GM21390 (cell line): Measurements from ENCODE around the gene SLC23A1.
"Not testable (repeated sequence)": the region's sequence is repeated elsewhere in the genome, so short reads cannot be mapped to it uniquely, and the experiment has no call there.

Experiments
- ATAC-seq: cut with Tn5 transposase; IDR thresholded peaks from one replicate; pipeline ENCODE4 v1.9.1; 2021; ENCODE audit not compliant: unreplicated experiment

Gene SLC23A1

DNA sequence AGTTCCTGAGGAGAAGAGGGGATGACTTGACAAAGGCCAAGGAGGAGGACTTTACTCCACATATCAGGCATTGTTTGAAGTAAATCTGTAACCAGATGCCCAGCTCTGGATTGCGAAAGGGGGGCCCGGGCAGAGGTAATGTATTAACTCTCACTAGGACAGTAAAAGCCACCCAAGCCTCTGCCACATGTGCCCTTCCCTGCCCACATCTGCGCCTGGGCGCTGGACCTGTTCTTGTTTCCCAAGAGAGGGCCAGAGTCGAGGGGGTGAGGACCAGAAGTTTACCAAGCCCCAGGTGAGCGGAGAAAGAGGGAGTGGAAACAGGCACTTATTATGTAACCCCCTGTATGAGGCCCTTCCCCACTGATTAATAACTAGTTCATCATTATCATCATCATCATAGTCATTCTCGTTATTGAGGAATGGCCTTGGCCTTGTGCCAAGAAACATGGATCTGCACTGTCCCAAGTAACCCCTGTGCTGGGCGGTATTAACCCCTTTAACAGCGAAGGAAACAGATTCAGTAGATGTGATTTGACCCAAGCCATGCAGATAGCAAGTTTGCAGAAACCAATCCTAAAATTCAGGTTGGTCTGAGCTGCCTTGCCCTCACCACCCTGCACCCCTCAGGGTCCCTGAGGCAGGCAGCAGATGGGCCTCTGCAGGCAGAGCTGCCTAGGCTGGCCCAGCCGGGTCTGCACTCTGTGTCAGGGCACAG lies at the start of gene SLC23A1:
Gene SLC23A1, minus strand, starts transcription at position 23 of the 718 bp plus-strand sequence. CDS start 44 bp downstream, outside the sequence.
- ATAC-seq: no peak

DNA sequence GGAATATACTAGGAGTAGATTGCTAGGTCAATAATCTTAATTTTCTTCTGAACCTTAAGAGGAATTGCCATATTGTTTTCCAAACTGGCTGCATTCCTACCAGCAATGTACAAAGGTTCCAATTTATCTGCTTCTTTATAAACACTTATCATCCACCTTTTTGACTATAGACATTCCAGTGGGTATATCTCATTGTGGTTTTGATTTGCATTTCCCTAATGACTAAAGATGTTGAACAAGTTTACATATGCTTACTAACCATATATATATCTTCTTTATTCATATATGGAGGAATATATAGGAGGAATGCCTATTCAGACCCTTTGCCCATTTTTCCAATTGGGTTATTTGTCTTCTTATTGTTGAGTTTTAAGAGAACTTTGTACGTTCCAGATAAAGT lies 48.6 kb upstream of the SLC23A1 start:
- ATAC-seq: no peak

DNA sequence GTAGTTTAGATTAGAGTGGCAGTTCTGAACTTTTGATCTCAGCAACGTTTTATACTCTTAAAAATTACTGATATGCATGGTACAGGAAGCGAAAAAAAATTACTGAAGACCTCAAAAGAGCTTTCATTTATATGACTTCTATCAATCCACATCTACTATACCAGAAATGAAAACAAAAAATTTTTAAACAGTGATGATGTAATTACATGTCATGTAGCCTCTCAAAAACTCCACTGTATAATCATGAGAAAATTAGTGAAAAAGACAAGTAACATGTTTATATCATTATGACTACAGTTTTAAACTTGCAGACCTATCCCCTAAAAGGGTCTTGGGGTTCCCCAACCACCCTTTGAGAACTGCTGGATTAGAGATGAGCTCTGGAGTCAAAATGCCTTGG lies 46.9 kb upstream of the SLC23A1 start:
- ATAC-seq: no peak

DNA sequence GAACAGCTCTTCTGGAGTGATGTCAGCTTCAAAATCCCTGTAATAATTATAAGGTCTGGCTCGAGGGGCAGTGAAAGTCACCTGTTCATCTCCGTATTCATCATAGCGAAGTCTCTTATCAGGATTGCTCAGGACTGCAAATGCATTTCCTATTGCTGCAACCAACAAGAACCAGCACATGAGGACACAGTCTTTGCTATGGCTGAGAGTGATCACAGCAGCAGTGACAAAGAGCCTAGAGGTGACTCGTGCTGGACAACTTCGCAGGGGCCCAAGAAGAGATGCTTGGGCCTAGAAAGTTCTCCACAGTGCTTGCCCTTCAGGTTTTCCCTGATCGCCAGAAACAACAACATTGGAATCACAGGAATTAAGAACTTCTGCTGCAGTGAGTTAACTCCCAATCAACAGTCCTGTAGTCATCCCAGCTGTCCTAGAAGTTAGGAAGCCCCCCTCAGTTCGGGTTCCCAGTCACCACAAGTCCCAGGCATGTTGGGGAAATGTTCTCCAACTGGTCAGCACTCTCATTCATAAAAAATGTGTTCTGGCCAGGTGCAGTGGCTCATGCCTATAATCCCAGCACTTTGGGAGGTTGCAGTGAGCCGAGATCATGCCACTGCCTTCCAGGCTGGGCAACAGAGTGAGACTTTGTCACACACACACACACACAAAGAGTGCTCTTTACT lies 43.2 kb upstream of the SLC23A1 start:
- no peak for ATAC-seq

GRCh38 chr5:139425497-139425896 lies 42.4 kb upstream of the SLC23A1 start:
- ATAC-seq: no peak

DNA sequence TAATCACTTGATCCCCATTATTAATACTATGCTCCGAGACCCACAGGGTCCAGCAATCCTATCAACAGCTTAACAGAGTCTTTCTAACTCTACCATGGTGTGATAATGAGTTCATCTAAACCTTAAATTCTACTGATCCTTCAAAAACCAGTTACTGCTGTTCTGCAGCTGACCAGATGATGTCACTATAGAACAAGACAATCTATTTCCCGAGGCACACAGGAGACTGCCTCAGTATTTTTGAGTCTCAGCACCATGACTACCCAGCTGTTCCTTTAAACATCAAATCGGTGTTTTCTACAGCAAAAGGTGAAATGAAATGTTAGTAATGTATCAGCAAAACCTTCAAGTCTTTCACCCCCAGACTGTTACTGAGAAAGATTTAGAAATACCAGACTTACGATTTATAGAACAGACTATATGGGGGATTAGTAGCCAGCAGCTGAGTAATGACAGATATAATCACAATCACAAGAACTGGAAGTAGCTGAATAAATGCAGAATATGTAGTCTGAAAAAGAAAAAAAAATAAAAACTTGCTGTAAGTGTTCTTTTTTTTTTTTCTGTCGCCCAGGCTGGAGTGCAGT lies 39.3 kb upstream of the SLC23A1 start:
- ATAC-seq: no peak

- no peak for ATAC-seq
Observed at GRCh38 chr5:139419226-139420192, 36.4 kb upstream of the SLC23A1 start.

DNA sequence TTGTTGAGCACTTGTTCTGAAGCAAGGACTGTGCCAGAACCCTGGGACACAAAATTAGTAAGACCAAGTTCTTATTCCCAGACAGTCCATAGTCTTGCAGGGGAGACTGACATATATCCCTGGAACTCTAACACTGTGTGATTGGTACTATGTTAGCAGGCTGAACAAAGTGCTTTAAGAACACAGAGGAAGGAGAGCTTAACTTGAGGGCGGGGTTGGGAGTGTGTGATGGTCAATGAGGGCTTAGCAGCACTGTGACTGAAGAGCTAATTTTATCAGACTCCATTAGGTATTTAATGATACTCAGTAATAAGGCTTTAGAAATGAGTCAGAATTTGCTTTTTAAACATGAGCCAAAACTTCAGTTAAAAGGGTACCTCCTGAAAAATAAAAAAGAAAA lies 35.7 kb upstream of the SLC23A1 start:
- no peak for ATAC-seq

DNA sequence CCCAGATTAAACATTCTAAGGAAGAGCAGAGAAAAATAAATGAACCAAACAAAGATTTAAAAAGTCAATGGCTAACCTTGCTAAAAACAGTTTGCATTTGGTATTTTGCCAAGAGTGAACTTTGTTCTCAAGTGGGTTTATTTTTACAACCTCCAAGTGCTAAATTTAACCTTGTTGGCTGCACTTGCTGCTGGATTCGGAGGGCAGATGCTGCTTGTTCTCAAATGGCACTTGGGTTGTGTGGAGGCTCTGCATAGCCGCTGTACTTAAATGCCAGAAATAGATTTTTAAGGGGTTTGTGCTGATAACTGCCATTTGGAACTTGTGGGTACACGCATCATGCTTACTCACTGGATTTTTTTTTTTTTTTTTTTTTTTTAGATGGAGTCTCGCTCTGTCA lies 34.1 kb upstream of the SLC23A1 start:
- ATAC-seq: no peak

DNA sequence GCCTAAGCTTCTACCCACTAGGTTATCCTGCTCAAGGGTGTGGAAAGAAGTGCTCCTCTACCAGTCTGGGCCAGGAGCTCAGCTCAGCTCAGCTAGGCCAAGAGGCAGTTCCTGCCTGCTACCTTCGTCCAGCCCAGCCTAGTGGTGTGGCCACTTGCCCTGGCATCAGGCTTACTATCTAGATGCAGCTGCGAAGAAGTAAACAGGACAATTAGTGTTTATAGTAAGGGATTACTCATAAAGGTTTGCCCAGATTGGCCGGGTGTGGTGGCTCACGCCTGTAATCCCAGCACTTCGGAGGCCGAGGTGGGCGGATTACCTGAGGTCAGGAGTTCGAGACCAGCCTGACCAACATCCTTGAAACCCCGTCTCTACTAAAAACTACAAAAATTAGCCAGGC lies 33.6 kb upstream of the SLC23A1 start:
- no peak for ATAC-seq

DNA sequence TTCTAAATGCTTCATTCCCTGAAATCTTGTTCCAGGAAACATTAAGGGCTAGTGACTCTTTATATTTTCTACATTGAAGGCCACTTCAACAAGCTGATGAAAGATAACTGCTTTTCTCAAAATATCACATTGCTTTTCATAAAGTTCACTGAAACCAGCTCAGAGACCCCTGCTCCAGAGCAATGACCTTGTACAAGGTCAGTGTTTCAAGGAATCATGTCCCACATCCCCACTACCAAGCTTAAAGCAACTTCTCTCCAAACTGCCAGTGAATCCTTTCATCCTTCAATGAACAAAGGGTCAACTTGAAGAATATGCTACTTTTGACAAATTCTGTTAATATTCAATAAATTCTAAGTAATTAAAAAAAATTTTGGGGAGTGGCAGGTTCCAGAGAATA lies 32.8 kb upstream of the SLC23A1 start:
- no peak for ATAC-seq

DNA sequence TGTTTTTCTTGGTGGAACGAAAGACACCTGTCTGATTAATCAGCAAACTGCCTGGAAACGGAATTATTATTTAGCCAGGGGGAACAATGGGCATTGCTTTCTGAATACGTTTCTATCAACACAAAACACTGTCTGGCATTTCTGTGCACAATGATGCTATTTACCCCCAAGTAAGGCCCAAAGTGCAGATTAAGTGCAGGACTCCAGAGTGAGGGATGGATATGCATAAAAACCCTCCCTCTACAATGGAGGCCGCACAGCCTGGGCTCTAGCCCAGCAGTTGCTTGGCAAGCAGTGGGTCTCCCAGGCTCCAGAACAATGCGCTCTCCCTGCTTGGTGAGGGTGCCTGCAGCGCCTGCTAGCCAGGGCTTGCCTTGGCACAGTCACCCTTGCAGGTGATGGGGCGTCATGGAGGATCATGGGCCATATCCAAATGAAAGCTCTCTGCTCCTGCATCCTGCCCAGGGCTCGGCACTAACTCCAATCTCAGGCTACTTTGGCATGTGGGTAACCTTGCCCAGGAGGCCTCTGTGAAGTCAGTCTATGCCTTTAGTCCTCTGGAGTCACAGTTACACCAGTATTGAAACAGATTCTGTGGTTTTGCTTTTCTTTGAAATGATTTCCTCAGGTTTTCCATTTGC lies 32.2 kb upstream of the SLC23A1 start:
- no peak for ATAC-seq

- no peak for ATAC-seq
Observed at GRCh38 chr5:139414581-139415130, 31.6 kb upstream of the SLC23A1 start.

- no peak for ATAC-seq
Observed at GRCh38 chr5:139413963-139414362, 30.9 kb upstream of the SLC23A1 start.

GRCh38 chr5:139413153-139413552 lies 30.1 kb upstream of the SLC23A1 start:
- ATAC-seq: no peak

- no peak for ATAC-seq
Observed at GRCh38 chr5:139410993-139411828, 28.1 kb upstream of the SLC23A1 start.

DNA sequence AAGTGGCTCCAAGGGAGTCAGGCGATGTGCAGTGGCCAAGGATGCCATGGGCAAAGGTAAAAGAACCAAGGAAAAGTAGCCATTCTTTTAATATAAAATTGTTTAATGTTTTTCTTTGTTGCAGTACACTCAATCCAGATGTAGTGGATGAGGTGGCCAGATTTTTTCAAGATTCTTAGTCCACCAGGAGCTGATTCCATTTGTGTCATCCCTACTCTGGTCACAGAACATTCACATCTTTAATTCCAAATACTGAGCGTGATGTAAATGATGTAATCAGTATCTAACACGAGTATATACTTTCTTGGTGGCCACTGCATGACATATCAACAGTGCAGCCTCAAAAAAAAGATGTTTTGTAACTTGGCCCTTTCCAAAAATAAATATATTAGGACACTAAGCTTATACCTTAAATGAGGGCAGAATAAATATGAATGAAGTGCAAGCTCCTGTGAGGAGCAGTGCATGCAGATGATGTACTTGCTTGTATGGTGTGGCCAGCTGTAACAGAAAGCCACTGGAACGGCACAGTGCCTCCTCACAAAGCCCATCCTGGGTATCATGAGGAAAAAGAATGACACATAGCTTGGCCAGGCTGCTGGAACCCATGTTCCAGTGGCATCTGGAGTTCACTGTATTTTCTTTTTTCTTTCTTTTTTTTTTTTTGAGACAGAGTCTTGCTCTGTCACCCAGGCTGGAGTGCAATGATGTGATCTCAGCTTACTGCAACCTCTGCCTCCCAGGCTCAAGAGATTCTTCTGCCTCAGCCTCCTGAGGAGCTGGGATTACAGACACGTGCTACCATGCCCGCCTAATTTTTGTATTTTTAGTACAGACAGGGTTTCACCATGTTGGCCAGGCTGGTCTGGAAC lies 27.3 kb upstream of the SLC23A1 start:
- no peak for ATAC-seq

DNA sequence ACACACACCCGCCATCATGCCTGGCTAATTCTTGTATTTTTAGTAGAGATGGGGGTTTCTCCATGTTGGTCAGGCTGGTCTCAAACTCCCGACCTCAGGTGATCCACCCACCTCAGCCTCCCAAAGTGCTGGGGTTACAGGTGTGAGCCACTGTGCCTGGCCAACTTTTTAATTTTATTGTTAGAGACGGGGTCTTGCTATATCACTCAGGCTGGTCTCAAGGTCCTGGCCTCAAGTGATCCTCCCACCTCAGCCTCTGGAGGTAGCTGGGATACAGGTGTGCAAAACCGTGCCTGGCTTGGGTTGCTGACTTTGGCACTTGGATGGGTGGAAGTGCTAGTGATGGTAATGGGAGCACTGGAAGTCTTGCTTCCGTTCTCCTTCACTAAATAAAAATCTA lies 26.0 kb upstream of the SLC23A1 start:
- not testable (repeated sequence) for ATAC-seq

DNA sequence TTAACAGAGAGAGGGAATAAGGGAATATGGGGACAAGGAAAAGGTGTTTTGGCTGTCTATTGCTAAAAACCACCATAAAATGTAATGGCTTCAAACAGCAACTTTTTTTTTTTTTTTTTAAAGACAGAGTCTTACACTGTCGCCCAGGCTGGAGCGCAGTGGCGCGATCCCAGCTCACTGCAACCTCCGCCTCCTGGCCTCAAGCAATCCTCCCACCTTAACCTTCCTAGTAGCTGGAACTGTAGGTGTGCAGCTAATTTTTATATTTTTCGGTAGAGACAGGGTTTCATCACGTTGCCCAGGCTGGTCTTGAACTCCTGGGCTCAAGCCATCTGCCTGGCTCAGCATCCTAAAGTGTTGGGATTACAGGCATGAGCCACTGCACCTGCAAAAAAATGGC lies 25.1 kb upstream of the SLC23A1 start:
- ATAC-seq: no peak
